K562 (cell line): ENCODE measurements around the gene C1orf174. TPM values are rescaled to one million over a fixed set of nuclear protein-coding genes. Genes with fewer than 3 reads are reported as not detected.
A peak's percentile ranks its signal among the peaks of the same experiment; 100 is the strongest.

Source experiments
- ATAC-seq: fragments of 200-7000 bp; cut with Tn5 transposase; 3 replicates; pipeline ENCODE4 v1.9.1; 2020; ENCODE audit warnings: moderate library complexity
- BruUV-seq: library from RNA; stranded (reverse); fragments of 400-500 nt; replicated peaks from 2 replicates; lab custom pipeline; 2021; lab: Mats Ljungman, UMichigan
- CTCF ChIA-PET: fragments of 300-600 bp; formaldehyde crosslinking; extraction: SDS; loops from one replicate; lab custom pipeline; 2021; ENCODE audit warnings: low intra/inter-chr PET ratio; lab: Yijun Ruan, JAX
- POLR2A ChIA-PET: fragments of 300-600, 350-650 bp; sonication (Branson Sonifier 250); formaldehyde crosslinking; extraction: SDS; loops from one replicate; lab custom pipeline; 2021; ENCODE audit warnings: antibody characterized with exemption, inconsistent platforms; lab: Yijun Ruan, JAX
- DNase-seq, 4 experiments: peaks; one replicate each; pipeline versions ENCODE4 v3.0.0 to v3.0.0-alpha.2; 2011 to 2018; ENCODE audit warnings: low spot score in 3 of 4, mixed read lengths in 3 of 4; ENCODE audit errors: extremely low read depth in 1 of 4
- FAIRE-seq: peaks from 2 replicates; lab custom pipeline; 2011; peaks lifted over from hg19 to GRCh38; lab: Jason Lieb, UNC
- H2AFZ ChIP-seq: 2 replicates; pipeline ENCODE4 v1.6.0; 2011; ENCODE audit warnings: low read depth, low read length, control low read depth, inconsistent platforms
- H3K27ac ChIP-seq: fragments of 200-600 bp; 3 replicates; pipeline ENCODE4 v1.8.0; 2011; ENCODE audit warnings: low read depth, mild to moderate bottlenecking, control low read depth, inconsistent platforms, low read length, moderate library complexity, mixed read lengths; ENCODE audit errors: extremely low read depth
- H3K27me3 ChIP-seq, 2 experiments: fragments of 300-600 bp in 1 of 2; 2 replicates in 1 of 2; 3 replicates in 1 of 2; pipeline versions ENCODE4 v1.6.0 to v1.8.0; 2011; ENCODE audit warnings: inconsistent platforms in 2 of 2, low read length in 2 of 2, mild to moderate bottlenecking in 1 of 2, mixed read lengths in 1 of 2, moderate library complexity in 1 of 2; ENCODE audit not compliant: control insufficient read depth in 2 of 2, insufficient read depth in 2 of 2
- H3K36me3 ChIP-seq: fragments of 300-600 bp; 3 replicates; pipeline ENCODE4 v1.8.0; 2011; ENCODE audit warnings: mild to moderate bottlenecking, low read length, inconsistent platforms; ENCODE audit not compliant: control insufficient read depth, insufficient read depth
- H3K4me1 ChIP-seq, 2 experiments: fragments of 200-600 bp in 1 of 2; replicated peaks in 1 of 2; 2 replicates in 1 of 2; 3 replicates in 1 of 2; pipeline versions ENCODE4 v1.5.1 to v1.8.0; 2011; ENCODE audit warnings: inconsistent platforms in 2 of 2, low read length in 2 of 2, mild to moderate bottlenecking in 1 of 2, mixed read lengths in 1 of 2, moderate library complexity in 1 of 2; ENCODE audit not compliant: control insufficient read depth in 2 of 2, insufficient read depth in 2 of 2
- H3K4me2 ChIP-seq: 2 replicates; pipeline ENCODE4 v1.6.1; 2011; ENCODE audit warnings: low read length, control low read depth, inconsistent platforms, mixed read lengths; ENCODE audit not compliant: insufficient read depth
- H3K4me3 ChIP-seq: fragments of 200-600 bp; sonication (generic), shearing (Covaris generic); 2 replicates; pipeline ENCODE4 v1.5.1; 2016; ENCODE audit warnings: control low read depth, inconsistent platforms
- H3K79me2 ChIP-seq: fragments of 200-600 bp; 3 replicates; pipeline ENCODE4 v1.8.0; 2011; ENCODE audit warnings: low read length, inconsistent platforms; ENCODE audit not compliant: control insufficient read depth, insufficient read depth
- H3K9ac ChIP-seq, 2 experiments: 2 replicates each; pipeline versions ENCODE4 v1.6.0 to v1.6.1; 2011; ENCODE audit warnings: low read depth in 2 of 2, low read length in 2 of 2, control low read depth in 1 of 2, inconsistent platforms in 1 of 2, mild to moderate bottlenecking in 1 of 2, mixed read lengths in 1 of 2; ENCODE audit not compliant: insufficient read depth in 1 of 2
- H3K9me1 ChIP-seq: one replicate; pipeline ENCODE4 v1.6.0; 2011; ENCODE audit warnings: inconsistent platforms, mild to moderate bottlenecking, low read length, moderate library complexity; ENCODE audit not compliant: control insufficient read depth, insufficient read depth
- H3K9me3 ChIP-seq: replicated peaks from 2 replicates; pipeline ENCODE4 v1.5.1; 2011; ENCODE audit warnings: low read depth, low read length, inconsistent platforms; ENCODE audit not compliant: control insufficient read depth, insufficient read depth
- H4K20me1 ChIP-seq: replicated peaks from 2 replicates; pipeline ENCODE4 v1.6.1; 2011; ENCODE audit warnings: low read length, inconsistent platforms, mixed read lengths; ENCODE audit not compliant: control insufficient read depth, insufficient read depth
- FIP1L1 ChIP-seq: fragments of 200-400 bp; formaldehyde crosslinking; IDR thresholded peaks from 2 replicates; pipeline ENCODE4 v1.6.1; 2018; ENCODE audit warnings: mild to moderate bottlenecking, low read depth, low read length; ENCODE audit not compliant: poor library complexity, severe bottlenecking
- NR2C1 ChIP-seq, 2 experiments: fragments of 450-650 bp; IDR thresholded peaks; 2 replicates each; pipeline ENCODE4 v1.6.1; 2017; ENCODE audit warnings: mild to moderate bottlenecking in 2 of 2, antibody characterized with exemption in 1 of 2, inconsistent platforms in 1 of 2, missing compliant biosample characterization in 1 of 2, missing genetic modification characterization in 1 of 2
- NR2C2 ChIP-seq, 2 experiments: fragments of 200-800 bp in 1 of 2; sonication (Bioruptor generic) in 1 of 2; sonication (generic) in 1 of 2; formaldehyde crosslinking in 1 of 2; IDR thresholded peaks; 2 replicates each; pipeline versions ENCODE4 v1.6.1 to v1.8.0; 2016 to 2022; ENCODE audit warnings: mild to moderate bottlenecking in 1 of 2, missing compliant biosample characterization in 1 of 2, missing genetic modification characterization in 1 of 2, missing genetic modification reagents in 1 of 2
- TAF9B ChIP-seq: fragments of 450-650 bp; IDR thresholded peaks from 2 replicates; pipeline ENCODE4 v1.6.1; 2018; ENCODE audit warnings: mild to moderate bottlenecking; ENCODE audit not compliant: partially characterized antibody
- ZNF384 ChIP-seq: IDR thresholded peaks from 2 replicates; pipeline ENCODE4 v1.6.1; 2012; ENCODE audit warnings: low read depth, low read length, improper control_type of control experiment
- WGBS: fragments of 100-300 bp; shearing (Covaris generic); methylation state at CpG from one replicate; pipeline ENCODE4 v1.1.6; 2016; ENCODE audit warnings: low coverage, mixed read lengths; ENCODE audit not compliant: insufficient coverage; ENCODE audit errors: missing lambda C conversion rate; 5-methylcytosine and 5-hydroxymethylcytosine counted together
- in situ Hi-C: fragments of 300-500 bp; cut with MboI; formaldehyde crosslinking; loops from 4 replicates; pipeline ENCODE4 v1.15.0; 2018; ENCODE audit warnings: inconsistent platforms, mixed read lengths
- intact Hi-C: fragments of 100-400 bp; cut with micrococcal nuclease; formaldehyde crosslinking; loops from 2 replicates; pipeline ENCODE4 v1.14.2; 2022
- polyA plus RNA-seq, 8 experiments: library from polyadenylated mRNA; depleted of rRNA in 4 of 8; stranded (reverse) in 5 of 8; unstranded in 3 of 8; fragments of >200 nt; fragmentation: Nextera tagmentation in 2 of 8; fragmentation: Illumina TruSeq in 1 of 8; extraction: Ambion mirVana in 2 of 8; extraction: Trizol in 1 of 8; gene quantifications; 2 replicates each; pipeline versions ENCODE4 v1.2.1 to v1.2.3, GENCODE V29; 2011 to 2014; ENCODE audit warnings: inconsistent platforms in 1 of 8, missing spikeins in 1 of 8
- total RNA-seq, 7 experiments: library from RNA; depleted of rRNA in 6 of 7; stranded (reverse); fragments of >200 nt in 6 of 7; fragmentation: Illumina TruSeq in 2 of 7; extraction: Trizol in 2 of 7; gene quantifications; 2 replicates each; pipeline versions ENCODE4 v1.2.1 to v1.2.3, GENCODE V29; 2011 to 2021; ENCODE audit warnings: low replicate concordance in 1 of 7
- TF ChIP-seq, protein P1 (sequence below), 3 experiments: IDR thresholded peaks in 2 of 3; conservative IDR thresholded peaks in 1 of 3; 2 replicates each; pipeline ENCODE4 v1.5.1; 2011 to 2012; ENCODE audit warnings: low read length in 3 of 3, mild to moderate bottlenecking in 3 of 3, control low read depth in 2 of 3, improper control_type of control experiment in 1 of 3, inconsistent platforms in 1 of 3, low read depth in 1 of 3, mixed read lengths in 1 of 3, moderate library complexity in 1 of 3; ENCODE audit not compliant: insufficient read depth in 2 of 3
- TF ChIP-seq, protein P2 (sequence below): sonication (generic); formaldehyde crosslinking; IDR thresholded peaks from 2 replicates; pipeline ENCODE4 v1.5.0; 2020; ENCODE audit warnings: missing genetic modification reagents

Gene C1orf174
- total and polyA plus RNA-seq, 9 of the 15 experiments (the other 6 are each of a cell fraction or from before 2014, with no cell fraction given) = 38.5 to 64.9 (median 45.4) TPM

DNA sequence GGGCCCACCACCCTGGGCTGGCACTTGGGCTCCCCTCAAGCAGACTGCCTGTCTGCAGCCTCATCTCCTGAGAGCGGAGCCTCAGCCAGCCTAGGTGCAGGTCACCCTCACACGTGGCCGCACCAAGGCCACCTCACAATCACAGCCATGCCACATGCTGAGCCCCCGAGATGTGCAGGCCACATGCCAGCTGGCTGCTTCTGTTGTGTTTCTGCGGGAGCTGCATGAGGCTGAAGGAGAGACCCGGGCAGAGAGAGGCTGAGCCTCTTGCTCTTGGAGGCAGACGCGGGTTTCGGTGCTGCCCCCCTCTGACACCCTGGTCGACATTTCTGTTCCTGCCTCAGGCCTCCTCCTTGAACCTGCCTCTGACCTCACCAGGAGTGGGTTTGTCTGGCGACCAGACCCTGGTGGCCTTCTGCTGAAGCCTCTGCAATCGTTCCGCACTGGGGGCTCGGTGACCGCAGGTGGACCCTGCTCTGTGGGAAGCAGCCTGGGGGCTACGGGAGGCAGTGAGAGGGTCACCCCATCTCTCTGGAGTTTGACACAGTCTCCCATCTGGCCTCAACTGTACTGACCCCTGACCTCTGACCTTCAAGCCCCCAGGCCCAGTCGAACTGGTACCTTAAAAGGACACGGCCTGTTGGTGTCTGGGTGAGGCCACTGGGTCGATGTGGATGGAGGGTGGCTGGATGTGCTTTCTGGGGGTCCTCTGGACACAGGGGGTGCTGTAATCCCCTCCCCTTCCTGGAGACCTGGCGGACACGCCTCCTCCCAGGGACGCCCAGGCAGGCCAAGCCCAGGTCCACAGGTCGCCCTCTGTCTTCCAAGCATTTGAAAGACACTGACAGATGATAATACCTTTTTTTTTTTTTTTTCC, 13.0 kb upstream of the C1orf174 start:
- H3K27me3 ChIP-seq = peaks cover 25 to 57% of the 10 kb centered on the region in 2 experiments
- no peaks in the 10 kb centered on the region for H3K36me3 ChIP-seq
- 0 out of 2 replicates have a peak, but pooled peaks cover under 1% of the 10 kb centered on the region for H3K9me3 ChIP-seq
- H3K4me3 ChIP-seq = no peak overlapping the region
- H3K79me2 ChIP-seq = no peaks in the 10 kb centered on the region
- TF ChIP-seq, protein P1, sequence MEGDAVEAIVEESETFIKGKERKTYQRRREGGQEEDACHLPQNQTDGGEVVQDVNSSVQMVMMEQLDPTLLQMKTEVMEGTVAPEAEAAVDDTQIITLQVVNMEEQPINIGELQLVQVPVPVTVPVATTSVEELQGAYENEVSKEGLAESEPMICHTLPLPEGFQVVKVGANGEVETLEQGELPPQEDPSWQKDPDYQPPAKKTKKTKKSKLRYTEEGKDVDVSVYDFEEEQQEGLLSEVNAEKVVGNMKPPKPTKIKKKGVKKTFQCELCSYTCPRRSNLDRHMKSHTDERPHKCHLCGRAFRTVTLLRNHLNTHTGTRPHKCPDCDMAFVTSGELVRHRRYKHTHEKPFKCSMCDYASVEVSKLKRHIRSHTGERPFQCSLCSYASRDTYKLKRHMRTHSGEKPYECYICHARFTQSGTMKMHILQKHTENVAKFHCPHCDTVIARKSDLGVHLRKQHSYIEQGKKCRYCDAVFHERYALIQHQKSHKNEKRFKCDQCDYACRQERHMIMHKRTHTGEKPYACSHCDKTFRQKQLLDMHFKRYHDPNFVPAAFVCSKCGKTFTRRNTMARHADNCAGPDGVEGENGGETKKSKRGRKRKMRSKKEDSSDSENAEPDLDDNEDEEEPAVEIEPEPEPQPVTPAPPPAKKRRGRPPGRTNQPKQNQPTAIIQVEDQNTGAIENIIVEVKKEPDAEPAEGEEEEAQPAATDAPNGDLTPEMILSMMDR (IDR thresholded peaks at IDR 0.05 in 2 of 3, conservative IDR thresholded peaks at IDR 0.05 in 1 of 3; ENCODE audit: insufficient read depth in 2 of 3, low read depth in 1 of 3, low read length in 3 of 3) = peak in 2 of 3 experiments; percentile 26 to 28; a peak in 3 of 6 replicates
- TF ChIP-seq NR2C1 (IDR thresholded peaks at IDR 0.05) (peak; percentile 90), NR2C1 (tag; IDR thresholded peaks at IDR 0.05) (peak; percentile 91), ZNF384 (peak; percentile 86), FIP1L1 (no peak), NR2C2 (CRISPR knock-in tag; IDR thresholded peaks at IDR 0.05) (0 out of 2 replicates have a peak, but pooled peaks have one; percentile 54), NR2C2 (tag; IDR thresholded peaks at IDR 0.05) (peak; percentile 76), TAF9B (no peak)
- TF ChIP-seq, protein P2, sequence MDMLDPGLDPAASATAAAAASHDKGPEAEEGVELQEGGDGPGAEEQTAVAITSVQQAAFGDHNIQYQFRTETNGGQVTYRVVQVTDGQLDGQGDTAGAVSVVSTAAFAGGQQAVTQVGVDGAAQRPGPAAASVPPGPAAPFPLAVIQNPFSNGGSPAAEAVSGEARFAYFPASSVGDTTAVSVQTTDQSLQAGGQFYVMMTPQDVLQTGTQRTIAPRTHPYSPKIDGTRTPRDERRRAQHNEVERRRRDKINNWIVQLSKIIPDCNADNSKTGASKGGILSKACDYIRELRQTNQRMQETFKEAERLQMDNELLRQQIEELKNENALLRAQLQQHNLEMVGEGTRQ (CRISPR knock-in tag) = no peak
- H3K9ac ChIP-seq = no peak overlapping the region
- WGBS = 52% methylated on average over 23 of the region's 23 CpGs
- peaks cover under 1 to 45% of the 10 kb centered on the region in 2 experiments; a peak in 3 of 5 replicates for H3K4me1 ChIP-seq
- DNase-seq (peak in 3 of 4 experiments; percentile 35 to 46 (median 45)), ATAC-seq (peak; percentile 62), FAIRE-seq (no peak)
- H2AFZ ChIP-seq = no peak overlapping the region
- in situ Hi-C loops = no loop called here
- no peaks in the 10 kb centered on the region for H3K9me1 ChIP-seq
- intact Hi-C loops = loop anchor here (5.0 to 10.0 kb wide), 2 partner anchors 149 to 1832 kb away; no protein-coding TSS in a partner anchor
- BruUV-seq = no TSS peak
- H4K20me1 ChIP-seq = peaks cover 19% of the 10 kb centered on the region; the same call in 1 of the 2 replicates
- no peak overlapping the region for H3K27ac ChIP-seq
- H3K4me2 ChIP-seq = no peak overlapping the region
- CTCF ChIA-PET = interaction anchor here (0.6 to 0.7 kb wide), 4 partner anchors 18 to 294 kb away, joined by 3 to 5 read pairs (median 4); no protein-coding TSS in a partner anchor
- POLR2A ChIA-PET = interaction anchor here (1.4 kb wide), 1 partner anchor 10 kb away, joined by 4 read pairs; no protein-coding TSS in a partner anchor
